Activated T-helper 1 cell treated with anti-CD3 and anti-CD28 coated beads, Interleukin-2, amount 50 U/mL, for 16 hours (primary cell): ENCODE measurements around the gene ANP32B.
"Not testable (repeated sequence)": the region's sequence is repeated elsewhere in the genome, so short reads cannot be mapped to it uniquely, and the experiment has no call there.

ENCODE experiments used
- DNase-seq, 2 donors: peaks; one replicate each; pipeline ENCODE4 v3.0.0-alpha.2; 2020; ENCODE audit warnings: low read depth in 1 of 2, low spot score in 1 of 2

Gene ANP32B

DNA sequence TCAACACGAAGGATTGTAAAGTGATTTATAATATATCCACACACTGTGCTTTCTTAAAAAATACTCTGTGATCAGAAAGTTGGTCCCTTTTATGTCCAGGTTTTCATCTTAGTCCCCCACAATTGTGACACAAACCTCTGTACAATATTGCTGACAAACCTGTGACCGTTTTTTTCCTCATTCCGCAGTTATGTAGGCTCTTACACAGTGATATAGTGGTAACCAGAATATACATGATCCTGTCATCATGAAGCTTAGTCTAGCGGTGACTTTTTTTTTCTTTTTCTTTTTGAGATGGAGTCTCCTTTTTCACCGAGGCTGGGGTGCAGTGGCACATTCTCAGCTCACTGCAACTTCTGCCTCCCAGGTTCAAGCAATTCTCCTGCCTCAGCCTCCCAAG lies 8.7 kb downstream of the ANP32B start:
- DNase-seq: no peak

DNA sequence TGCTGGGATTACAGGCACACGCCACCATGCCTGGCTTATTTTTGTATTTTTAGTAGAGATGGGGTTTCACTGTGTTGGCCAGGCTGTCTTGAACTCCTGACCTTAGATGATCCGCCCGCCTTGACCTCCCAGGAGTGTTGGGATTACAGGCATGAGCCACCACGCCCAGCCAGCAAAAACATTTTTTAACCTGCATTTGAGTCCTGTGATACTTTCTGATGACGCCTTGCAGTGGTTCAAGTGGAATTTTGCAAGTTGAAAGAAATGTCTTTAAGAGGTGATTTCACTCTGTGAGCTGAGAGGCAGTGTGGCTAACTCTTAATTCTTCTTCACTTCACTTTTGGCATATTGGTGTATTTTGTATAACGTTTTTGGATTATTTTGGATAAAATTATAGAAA lies 9.1 kb downstream of the ANP32B start:
- no peak for DNase-seq

DNA sequence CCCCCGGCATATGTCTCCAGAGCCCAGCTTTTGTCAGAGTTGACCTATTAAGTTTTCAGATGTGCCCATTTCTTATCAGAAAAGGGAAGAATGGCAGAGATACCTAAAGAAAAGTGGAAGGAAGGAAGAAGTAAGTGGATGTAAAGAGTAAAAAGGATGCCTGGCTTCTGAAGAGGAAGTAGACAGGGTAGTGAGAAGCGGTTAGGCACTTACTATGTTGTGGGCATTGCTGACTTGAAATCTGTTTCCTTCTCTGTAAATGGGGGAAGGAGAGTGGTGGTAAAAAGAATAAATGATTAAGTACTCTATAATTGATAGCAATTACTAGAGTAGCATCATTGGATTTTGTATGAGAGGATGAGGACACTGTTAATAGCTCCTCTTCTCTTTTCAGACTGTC lies 9.9 kb downstream of the ANP32B start:
- DNase-seq: no peak

- no peak for DNase-seq
Observed at GRCh38 chr9:97994703-97995102, 11.6 kb downstream of the ANP32B start.

GRCh38 chr9:97996676-97997075 lies 13.5 kb downstream of the ANP32B start:
- not testable (repeated sequence) for DNase-seq

- DNase-seq: no peak
Observed at GRCh38 chr9:97997330-97998276, 14.5 kb downstream of the ANP32B start.

- DNase-seq: no peak
Observed at GRCh38 chr9:98002808-98003207, 19.7 kb downstream of the ANP32B start.

- no peak for DNase-seq
Observed at GRCh38 chr9:98006127-98006796, 23.1 kb downstream of the ANP32B start.

DNA sequence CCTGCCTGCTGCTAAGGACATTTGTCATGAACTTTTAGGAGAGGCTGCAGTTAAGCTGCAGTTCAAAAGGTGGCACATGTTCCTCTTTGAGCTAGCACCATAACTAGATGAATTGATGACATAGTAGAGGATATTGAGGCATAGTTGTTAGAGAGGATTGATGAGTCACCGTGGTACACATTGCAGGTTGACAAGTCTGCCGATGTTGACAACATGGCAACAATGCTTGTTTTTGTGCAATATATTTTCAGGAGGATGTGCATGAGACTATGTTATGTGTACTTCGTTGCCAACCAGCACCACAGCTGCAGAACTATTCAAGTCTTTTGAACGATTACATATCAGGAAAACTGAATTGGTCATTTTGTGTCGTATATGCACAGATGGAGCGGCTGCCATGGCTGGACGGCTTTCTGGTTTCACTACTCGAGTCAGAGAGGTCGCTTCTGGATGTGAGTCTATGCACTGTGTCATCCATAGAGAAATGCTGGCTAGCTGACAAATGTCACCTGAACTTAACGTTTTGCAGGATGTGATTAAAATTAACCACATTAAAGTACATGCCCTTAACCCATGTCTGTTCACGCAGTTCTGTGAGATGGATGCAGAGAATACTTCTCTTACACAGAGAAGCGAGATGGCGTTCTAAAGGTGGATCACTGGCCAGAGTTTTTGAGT lies 24.2 kb downstream of the ANP32B start:
- no peak for DNase-seq

- DNase-seq: no peak
Observed at GRCh38 chr9:98008764-98009163, 25.6 kb downstream of the ANP32B start.

GRCh38 chr9:98009437-98009836 lies 26.3 kb downstream of the ANP32B start:
- DNase-seq: no peak

DNA sequence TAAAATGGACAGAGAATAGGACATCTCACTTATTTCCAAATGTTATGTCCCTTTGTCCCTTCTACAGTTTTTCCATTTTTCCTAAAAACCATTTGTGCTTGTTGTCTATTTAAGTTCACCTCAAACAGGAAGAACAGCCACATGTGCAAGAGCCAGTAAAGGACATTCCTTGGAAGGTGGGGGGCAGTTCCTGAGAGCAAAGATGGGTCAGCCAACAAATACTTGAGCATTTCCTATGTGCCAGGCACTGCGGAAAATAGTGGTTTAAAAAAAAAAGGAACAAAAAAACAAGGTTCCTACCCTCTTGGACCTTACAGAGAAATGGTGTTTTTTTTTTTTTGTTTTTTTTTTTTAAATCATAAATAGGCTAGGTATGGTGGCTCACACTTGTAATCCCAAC lies 26.8 kb downstream of the ANP32B start:
- DNase-seq: no peak

DNA sequence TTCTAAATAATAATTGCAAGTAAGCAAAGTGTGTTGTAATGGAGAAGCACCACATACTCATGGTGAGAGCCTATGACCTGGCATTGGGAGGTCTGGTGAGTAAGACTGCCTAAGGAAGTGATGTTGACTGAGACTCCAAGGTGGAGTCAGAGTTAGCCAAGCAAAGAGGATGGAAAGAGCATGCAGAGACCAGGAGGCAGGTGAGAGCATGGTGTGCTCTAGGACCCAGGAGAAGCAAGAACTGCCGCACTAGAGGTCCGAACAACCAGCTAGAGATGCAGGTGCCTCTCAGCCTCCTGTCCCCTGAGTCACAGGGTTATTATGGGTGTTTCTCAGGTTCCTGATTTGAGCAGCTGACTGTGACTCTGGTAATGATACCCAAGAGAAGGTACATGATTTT lies 27.3 kb downstream of the ANP32B start:
- DNase-seq: no peak

- no peak for DNase-seq
Observed at GRCh38 chr9:98011122-98011521, 28.0 kb downstream of the ANP32B start.

DNA sequence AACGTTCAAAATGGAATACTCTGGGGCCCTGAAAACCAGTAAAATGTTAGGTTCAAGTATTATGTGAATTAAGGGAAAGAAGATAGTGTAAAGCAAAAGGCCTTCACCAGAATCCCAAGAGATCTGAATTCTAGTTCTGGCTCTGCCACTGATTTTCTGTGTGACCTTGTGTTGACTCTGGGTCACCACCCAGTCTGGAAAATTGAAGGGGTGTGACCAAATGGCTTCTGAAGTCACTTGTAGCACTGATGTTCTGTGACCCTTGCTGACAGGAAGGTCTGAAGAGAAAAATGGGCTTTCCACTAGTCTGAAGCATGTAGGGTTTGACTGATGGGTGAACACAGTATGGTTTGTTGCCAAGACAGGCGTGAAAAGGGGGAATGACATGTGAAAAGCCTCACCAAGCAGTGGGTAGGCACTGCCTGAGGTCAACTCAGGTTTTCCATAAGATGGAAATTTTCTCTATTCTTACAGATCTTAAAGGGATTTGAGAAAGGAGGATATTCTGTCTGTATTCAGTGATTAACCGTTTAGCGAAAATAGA lies 33.1 kb downstream of the ANP32B start:
- DNase-seq: no peak

DNA sequence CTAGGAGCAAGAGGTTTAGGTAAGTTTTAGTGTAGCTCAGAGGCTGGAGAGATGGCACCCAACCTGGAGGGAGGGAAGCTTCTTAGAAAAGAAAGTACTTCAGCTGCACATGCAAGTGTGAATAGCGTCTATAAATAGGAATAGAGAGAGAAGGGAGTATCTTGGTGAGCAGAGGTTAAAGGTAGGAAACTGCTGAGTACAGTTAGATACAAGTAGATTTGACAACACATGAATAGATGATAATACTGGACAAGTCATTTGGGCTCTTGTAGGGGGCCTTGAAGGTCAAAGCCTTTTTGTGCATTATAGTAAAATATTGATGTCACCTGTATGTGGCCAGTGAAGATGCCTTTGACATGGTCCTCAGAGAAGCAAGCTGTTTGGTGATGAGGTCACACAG lies 34.2 kb downstream of the ANP32B start:
- no peak for DNase-seq

GRCh38 chr9:98018347-98018746 lies 35.2 kb downstream of the ANP32B start:
- no peak for DNase-seq

GRCh38 chr9:98019098-98019497 lies 36.0 kb downstream of the ANP32B start:
- no peak for DNase-seq

- DNase-seq: not testable (repeated sequence)
Observed at GRCh38 chr9:98019869-98020268, 36.7 kb downstream of the ANP32B start.

GRCh38 chr9:98020476-98021145 lies 37.5 kb downstream of the ANP32B start:
- DNase-seq: no peak
